HG02623 (cell line): Measurements from ENCODE around the gene GOPC.
"Not testable (repeated sequence)": the region's sequence is repeated elsewhere in the genome, so short reads cannot be mapped to it uniquely, and the experiment has no call there.

Experiments used
- ATAC-seq: cut with Tn5 transposase; IDR thresholded peaks from one replicate; pipeline ENCODE4 v1.9.1; 2021; ENCODE audit warnings: moderate library complexity; ENCODE audit not compliant: unreplicated experiment

The GOPC gene

DNA sequence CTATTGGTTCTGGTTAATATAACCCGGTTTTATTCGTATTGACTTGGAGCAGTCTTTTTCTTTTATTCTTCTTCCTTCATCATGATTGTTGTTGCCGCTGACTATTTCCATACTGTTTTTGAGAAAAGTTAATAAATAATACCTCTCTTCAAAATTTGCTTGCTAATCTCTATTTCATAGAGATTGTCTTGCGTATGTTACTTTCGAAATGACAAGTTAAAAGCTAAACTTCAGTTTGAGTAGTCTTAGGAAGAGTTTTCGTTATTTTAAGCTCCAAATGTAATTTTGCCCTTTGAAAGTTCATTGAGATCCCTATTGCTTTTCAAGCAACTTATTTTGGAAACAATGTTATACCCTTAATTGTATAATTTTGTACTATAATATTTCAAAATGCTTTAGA, 83.4 kb downstream of the GOPC start:
- ATAC-seq: no peak

DNA sequence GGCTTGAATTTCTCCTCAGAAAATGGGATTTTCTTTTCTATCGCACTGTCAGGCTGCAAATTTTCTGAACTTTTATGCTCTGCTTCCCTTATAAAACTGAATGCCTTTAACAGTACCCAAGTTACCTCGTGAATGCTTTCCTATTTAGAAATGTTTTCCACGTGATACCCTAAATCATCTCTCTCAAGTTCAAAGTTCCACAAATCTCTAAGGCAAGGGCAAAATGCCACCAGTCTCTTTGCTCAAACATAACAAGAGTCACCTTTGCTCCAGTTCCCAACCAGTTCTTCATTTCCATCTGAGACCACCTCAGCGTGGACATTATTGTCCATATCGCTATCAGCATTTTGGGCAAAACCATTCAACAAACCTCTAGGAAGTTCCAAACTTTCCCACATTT, 84.3 kb downstream of the GOPC start:
- ATAC-seq: not testable (repeated sequence)

GRCh38 chr6:117515326-117515725, 87.0 kb downstream of the GOPC start:
- no peak for ATAC-seq

DNA sequence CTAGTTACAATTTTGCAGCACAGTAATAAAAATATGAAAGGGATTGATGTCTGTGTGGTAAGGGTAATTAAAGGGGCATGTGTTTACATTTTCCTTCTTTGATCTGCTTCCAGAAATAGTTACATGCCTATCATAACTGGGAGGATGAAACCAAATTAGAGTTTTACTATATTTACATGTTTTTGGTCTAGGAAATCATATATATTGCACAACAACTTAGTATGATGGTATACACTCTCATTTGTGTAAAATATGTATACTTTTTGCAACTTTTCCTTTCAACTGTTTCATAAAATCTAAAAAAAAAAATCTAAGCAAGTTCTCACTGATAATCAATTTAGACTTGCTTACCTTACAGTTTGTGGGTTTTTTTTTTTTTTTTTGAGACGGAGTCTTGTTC, 87.7 kb downstream of the GOPC start:
- no peak for ATAC-seq

DNA sequence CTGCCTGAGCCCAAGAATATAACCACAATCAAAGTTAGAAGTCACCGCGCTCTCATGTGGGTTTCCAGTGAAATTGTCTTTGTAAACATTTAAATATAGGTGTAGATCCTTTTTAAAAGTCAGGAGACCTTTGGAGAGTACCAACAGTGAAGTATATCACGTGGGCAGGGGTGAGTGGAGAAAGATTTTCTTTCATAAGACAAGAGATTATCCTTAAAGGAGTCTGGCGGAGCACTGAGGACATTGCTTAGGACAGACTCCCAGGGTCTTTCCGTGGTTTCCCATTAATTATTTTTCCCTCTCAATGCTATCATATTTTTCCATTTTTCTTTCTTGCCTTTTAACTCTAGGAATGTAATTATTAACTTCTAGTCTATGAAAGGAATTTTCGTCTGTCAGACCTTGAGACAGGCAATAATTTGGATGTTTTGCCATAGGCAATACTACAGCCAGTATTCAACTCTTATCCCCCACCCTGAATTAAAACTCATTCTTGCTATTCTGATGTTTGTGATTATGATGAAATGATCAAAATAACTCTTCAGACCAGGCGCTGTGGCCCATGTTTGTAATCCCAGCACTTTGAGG, 88.4 kb downstream of the GOPC start:
- ATAC-seq: no peak

GRCh38 chr6:117512987-117513573, 89.2 kb downstream of the GOPC start:
- ATAC-seq: no peak

- ATAC-seq: no peak
These were observed 90.1 kb downstream of the GOPC start for GRCh38 chr6:117512056-117512828.
